Right cardiac atrium (tissue), 5 donors: ENCODE measurements around the gene CNPY3. TPM values are rescaled to one million over a fixed set of nuclear protein-coding genes. Genes with fewer than 3 reads are reported as not detected.
A peak's percentile ranks its signal among the peaks of the same experiment; 100 is the strongest.
"Not testable (repeated sequence)": the region's sequence is repeated elsewhere in the genome, so short reads cannot be mapped to it uniquely, and the experiment has no call there.

Source experiments
- ATAC-seq, 2 donors: fragments of 200-7000 bp; cut with Tn5 transposase; one replicate each; pipeline versions ENCODE4 v1.8.0 to v1.9.1; 2020; ENCODE audit warnings: moderate library complexity in 2 of 2, mild to moderate bottlenecking in 1 of 2
- DNase-seq, 3 donors: peaks; one replicate each; pipeline ENCODE4 v3.0.0-alpha.2; 2020
- H3K27ac ChIP-seq: one replicate; pipeline ENCODE4 v1.5.1; 2013; ENCODE audit warnings: mild to moderate bottlenecking, low read length, control low read depth, moderate library complexity
- H3K27me3 ChIP-seq: one replicate; pipeline ENCODE4 v1.6.1; 2013; ENCODE audit not compliant: control insufficient read depth, insufficient read depth
- H3K4me1 ChIP-seq: one replicate; pipeline ENCODE4 v1.6.1; 2013; ENCODE audit warnings: low read length; ENCODE audit not compliant: control insufficient read depth, insufficient read depth
- H3K4me3 ChIP-seq: one replicate; pipeline ENCODE4 v1.5.1; 2013; ENCODE audit warnings: low read length, control low read depth
- H3K9me3 ChIP-seq: one replicate; pipeline ENCODE4 v1.6.1; 2013; ENCODE audit warnings: low read length; ENCODE audit not compliant: control insufficient read depth
- WGBS: extraction: QIAGEN DNeasy Blood & Tissue Kit; methylation state at CpG from one replicate; pipeline ENCODE4 v1.1.7; 2013; 5-methylcytosine and 5-hydroxymethylcytosine counted together
- intact Hi-C, 4 donors: fragments of 100-400 bp; cut with DNase I; formaldehyde crosslinking; loops; one replicate each; pipeline versions ENCODE4 v1.11.0 to v1.14.0; 2022 to 2023
- polyA plus RNA-seq: library from polyadenylated mRNA; stranded (reverse); fragments of 200-250 nt; gene quantifications from one replicate; pipeline ENCODE4 v1.2.3, GENCODE V29; 2013
- total RNA-seq, 4 donors: library from RNA; stranded (reverse); fragmentation: NEBNext Ultra II Directional; extraction: Animal tissue kit (Norgen Biotek cat#: 25700); gene quantifications; one replicate each; pipeline ENCODE4 v1.2.1, GENCODE V29; 2021
- donor health status: healthy with polysubstance abuse.
- donor health status: DM: no; HTN: yes; CAD: no.
- donor health status: DM: no; HTN: no; CAD: no.
- donor health status: DM: no; HTN: yes; CAD: no; lungs with severe emphysema.
- donor health status: DM: yes; HTN: yes; CAD: no.

CNPY3 gene
- total and polyA plus RNA-seq, 5 donors: 19.2 to 32.4 (median 27.0) TPM

DNA sequence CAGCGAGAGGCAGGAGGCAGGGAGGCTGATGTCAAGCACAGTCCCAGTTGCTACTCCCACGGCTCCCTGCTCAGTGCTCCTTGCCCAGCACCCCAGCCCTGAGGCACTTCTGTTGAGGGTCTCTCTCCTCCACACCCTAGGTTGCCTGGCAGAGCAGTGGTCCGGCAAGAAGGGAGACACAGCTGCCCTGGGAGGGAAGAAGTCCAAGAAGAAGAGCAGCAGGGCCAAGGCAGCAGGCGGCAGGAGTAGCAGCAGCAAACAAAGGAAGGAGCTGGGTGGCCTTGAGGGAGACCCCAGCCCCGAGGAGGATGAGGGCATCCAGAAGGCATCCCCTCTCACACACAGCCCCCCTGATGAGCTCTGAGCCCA is 9.1 kb downstream of the CNPY3 start:
- WGBS: 86% methylated on average over 5 of the region's 5 CpGs
- H3K27me3 ChIP-seq: no peaks in the 10 kb centered on the region
- peak in 1 of 3 donors; percentile 11 for DNase-seq
- H3K9me3 ChIP-seq: no peaks in the 10 kb centered on the region
- ATAC-seq: no peak
- intact Hi-C loops: no loop called here
- no peak overlapping the region for H3K4me3 ChIP-seq
- H3K27ac ChIP-seq: no peak overlapping the region
- H3K4me1 ChIP-seq: no peaks in the 10 kb centered on the region

DNA sequence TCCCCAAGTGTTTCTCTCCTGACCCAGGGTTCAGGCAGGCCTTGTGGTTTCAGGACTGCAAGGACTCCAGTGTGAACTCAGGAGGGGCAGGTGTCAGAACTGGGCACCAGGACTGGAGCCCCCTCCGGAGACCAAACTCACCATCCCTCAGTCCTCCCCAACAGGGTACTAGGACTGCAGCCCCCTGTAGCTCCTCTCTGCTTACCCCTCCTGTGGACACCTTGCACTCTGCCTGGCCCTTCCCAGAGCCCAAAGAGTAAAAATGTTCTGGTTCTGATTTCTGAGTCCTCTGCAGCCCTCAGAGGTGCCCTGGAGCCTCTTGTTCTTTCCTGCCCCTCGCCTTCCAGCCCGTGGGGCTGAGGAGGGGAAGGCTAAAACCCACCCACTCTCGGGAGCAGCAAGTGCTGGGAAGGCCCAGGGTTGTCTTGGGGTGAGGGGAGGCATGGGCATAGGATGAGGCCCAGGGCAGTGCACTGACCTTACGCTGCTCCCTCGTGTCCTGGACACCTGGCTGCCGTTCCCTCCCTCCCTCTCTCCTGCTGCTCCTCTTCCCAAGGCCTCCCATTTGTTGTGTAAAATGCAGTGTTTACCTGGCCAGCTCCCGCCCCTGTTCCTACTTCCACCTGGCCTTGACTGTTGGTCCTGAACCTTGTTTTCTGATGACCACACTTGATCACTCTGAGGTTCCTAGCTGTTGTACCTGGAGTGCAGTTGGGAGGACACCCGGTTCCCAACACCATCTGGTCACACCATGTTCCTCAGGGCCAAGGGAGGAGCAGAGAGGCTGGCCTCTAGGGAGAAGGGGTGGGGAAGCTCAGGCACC is 9.9 kb downstream of the CNPY3 start:
- H3K4me3 ChIP-seq: no peak overlapping the region
- no peak overlapping the region for H3K27ac ChIP-seq
- H3K9me3 ChIP-seq: no peaks in the 10 kb centered on the region
- H3K27me3 ChIP-seq: no peaks in the 10 kb centered on the region
- DNase-seq (peak in 1 of 3 donors; percentile 28), ATAC-seq (peak; percentile 31 to 34)
- intact Hi-C loops: no loop called here
- no peaks in the 10 kb centered on the region for H3K4me1 ChIP-seq
- 82% methylated on average over 9 of the region's 9 CpGs for WGBS

DNA sequence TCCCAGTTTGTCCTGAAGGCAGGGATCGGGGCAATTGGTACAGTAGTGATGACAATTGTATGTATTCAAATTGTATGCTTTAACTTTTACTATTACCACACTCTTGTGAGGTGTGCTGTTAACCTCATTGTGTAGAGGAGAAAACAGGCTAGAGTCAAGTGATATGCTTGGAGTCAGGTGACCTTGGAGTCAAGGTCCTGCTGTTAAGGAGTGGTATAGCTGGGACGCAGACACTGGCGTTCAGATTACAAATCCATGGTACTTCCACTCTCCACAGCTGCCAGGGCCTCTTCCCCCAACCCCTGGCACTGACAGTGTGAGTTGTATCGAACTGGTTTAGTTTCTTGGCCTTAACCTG is 10.5 kb downstream of the CNPY3 start:
- Histone ChIP-seq H3K4me1 (no peaks in the 10 kb centered on the region), H3K9me3 (no peaks in the 10 kb centered on the region), H3K27ac (no peak overlapping the region), H3K4me3 (no peak overlapping the region), H3K27me3 (no peaks in the 10 kb centered on the region)
- DNase-seq: no peak
- 73% methylated on average over 4 of the region's 4 CpGs for WGBS
- intact Hi-C loops: no loop called here
- ATAC-seq: no peak

- DNase-seq (peak in 1 of 3 donors; percentile 16), ATAC-seq (peak in 1 of 2 donors; percentile 12)
- WGBS: 93% methylated on average over 6 of the region's 6 CpGs
- intact Hi-C loops: no loop called here
- no peaks in the 10 kb centered on the region for H3K4me1 ChIP-seq
- H3K27ac ChIP-seq: no peak overlapping the region
- H3K27me3 ChIP-seq: no peaks in the 10 kb centered on the region
- no peaks in the 10 kb centered on the region for H3K9me3 ChIP-seq
- no peak overlapping the region for H3K4me3 ChIP-seq
Observed at GRCh38 chr6:42940493-42941045, 11.3 kb downstream of the CNPY3 start.

DNA sequence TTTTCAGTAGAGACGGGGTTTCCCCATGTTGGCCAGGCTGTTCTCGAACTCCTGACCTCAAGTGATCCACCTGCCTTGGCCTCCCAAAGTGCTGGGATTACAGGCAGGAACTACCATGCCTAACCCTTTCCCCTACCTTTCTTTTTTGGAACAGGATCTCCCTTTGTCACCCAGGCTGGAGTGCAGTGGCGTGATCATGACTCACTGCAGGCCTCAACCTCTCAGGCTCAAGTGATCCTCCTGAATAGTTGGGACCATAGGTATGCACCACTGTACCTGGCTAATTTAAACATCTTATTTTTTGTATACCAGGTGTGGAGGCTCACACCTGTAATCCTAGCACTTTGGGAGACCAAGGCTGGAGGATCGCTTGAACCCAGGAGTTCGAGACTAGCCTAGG is 12.1 kb downstream of the CNPY3 start:
- H3K27ac ChIP-seq, H3K9me3 ChIP-seq, ATAC-seq, DNase-seq, H3K4me1 ChIP-seq, H3K4me3 ChIP-seq, intact Hi-C loops, H3K27me3 ChIP-seq: not testable (repeated sequence)
- 98% methylated on average over 5 of the region's 5 CpGs for WGBS

DNA sequence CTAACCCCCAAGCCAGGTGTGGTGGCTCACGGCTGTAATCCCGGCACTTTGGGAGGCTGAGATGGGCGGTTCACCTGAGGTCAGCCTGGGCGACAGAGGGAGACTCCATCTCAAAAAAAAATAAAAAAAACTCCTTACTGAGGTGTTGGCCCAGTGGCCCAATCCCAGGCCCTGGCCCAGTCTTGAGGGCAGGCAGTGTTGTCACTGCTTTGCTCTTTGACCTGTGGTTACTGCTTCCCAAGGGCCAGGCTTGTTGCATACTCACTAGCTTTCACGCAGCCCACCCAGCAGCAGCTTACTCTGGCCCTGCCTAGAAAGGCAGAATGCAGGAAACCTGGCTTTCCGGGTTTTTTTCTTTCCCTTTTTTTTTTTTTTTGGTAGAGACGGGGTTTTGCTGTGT is 13.2 kb downstream of the CNPY3 start:
- no peaks in the 10 kb centered on the region for H3K4me1 ChIP-seq
- H3K27ac ChIP-seq: no peak overlapping the region
- no peak overlapping the region for H3K4me3 ChIP-seq
- no peaks in the 10 kb centered on the region for H3K9me3 ChIP-seq
- 72% methylated on average over 7 of the region's 7 CpGs for WGBS
- H3K27me3 ChIP-seq: no peaks in the 10 kb centered on the region
- peak in 1 of 3 donors; percentile 20 for DNase-seq
- intact Hi-C loops: no loop called here
- no peak for ATAC-seq

GRCh38 chr6:42947950-42948349 is 18.7 kb downstream of the CNPY3 start:
- H3K4me3 ChIP-seq: no peak overlapping the region
- intact Hi-C loops: no loop called here
- H3K27ac ChIP-seq: no peak overlapping the region
- ATAC-seq (peak in 1 of 2 donors; percentile 18), DNase-seq (no peak)
- H3K27me3 ChIP-seq: no peaks in the 10 kb centered on the region
- no peaks in the 10 kb centered on the region for H3K9me3 ChIP-seq
- H3K4me1 ChIP-seq: no peaks in the 10 kb centered on the region

DNA sequence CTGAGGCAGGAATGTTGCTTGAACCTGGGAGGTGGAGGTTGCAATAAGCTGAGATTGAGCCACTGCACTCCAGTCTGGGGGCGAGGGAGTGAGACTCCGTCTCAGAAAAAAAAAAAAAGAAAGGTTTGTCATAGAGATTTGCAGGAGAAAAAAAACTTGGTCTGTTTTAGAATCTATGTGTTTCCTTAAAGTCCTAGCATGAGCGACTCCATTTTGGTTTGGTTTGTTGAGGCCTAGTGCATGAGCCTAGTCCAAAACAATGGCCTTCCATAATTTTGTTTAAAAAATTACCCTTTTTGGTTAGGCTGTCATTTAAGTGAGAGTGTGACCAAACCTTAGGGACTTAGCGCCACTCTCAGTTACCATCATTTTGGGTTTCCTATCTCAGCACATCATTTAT is 23.1 kb downstream of the CNPY3 start:
- Histone ChIP-seq H3K4me3 (no peak overlapping the region), H3K9me3 (no peaks in the 10 kb centered on the region), H3K27me3 (no peaks in the 10 kb centered on the region), H3K27ac (no peak overlapping the region), H3K4me1 (no peaks in the 10 kb centered on the region)
- ATAC-seq (no peak), DNase-seq (no peak)
- WGBS: 91% methylated on average over 4 of the region's 4 CpGs
- intact Hi-C loops: no loop called here

DNA sequence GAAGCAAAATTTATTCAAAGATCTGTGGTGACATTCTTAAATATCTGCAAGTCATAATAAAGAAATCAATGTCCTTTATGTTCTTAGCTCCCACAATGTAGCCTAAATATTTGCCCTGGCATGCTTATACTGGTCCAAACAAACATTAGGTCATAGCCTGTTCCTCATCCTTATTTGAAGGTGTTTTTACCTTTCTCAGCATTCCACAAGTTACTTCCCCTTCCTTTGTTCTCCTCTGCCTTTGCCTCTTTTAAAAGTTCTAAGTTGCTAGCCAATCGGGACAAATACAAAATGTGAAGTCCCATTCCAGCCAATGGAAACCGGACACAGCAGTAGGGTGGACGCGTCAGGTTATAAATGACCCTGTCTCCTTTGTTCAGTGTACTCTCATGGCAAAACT is 25.1 kb downstream of the CNPY3 start:
- H3K4me3 ChIP-seq, H3K4me1 ChIP-seq, H3K9me3 ChIP-seq, H3K27me3 ChIP-seq, DNase-seq, H3K27ac ChIP-seq, ATAC-seq, intact Hi-C loops: not testable (repeated sequence)
- 92% methylated on average over 4 of the region's 4 CpGs for WGBS

GRCh38 chr6:42958125-42958524 is 28.8 kb downstream of the CNPY3 start:
- 86% methylated on average over 8 of the region's 8 CpGs for WGBS
- ATAC-seq (no peak), DNase-seq (no peak)
- H3K9me3 ChIP-seq: no peaks in the 10 kb centered on the region
- no peak overlapping the region for H3K27ac ChIP-seq
- H3K4me1 ChIP-seq: no peaks in the 10 kb centered on the region
- no peaks in the 10 kb centered on the region for H3K27me3 ChIP-seq
- no peak overlapping the region for H3K4me3 ChIP-seq
- intact Hi-C loops: no loop called here

GRCh38 chr6:42959917-42960242 is 30.6 kb downstream of the CNPY3 start:
- H3K27ac ChIP-seq: no peak overlapping the region
- ATAC-seq: peak in 1 of 2 donors; percentile 24
- DNase-seq: no peak
- H3K4me3 ChIP-seq: peak overlapping the region; percentile 29
- 23% methylated on average over 13 of the region's 13 CpGs for WGBS
- no peaks in the 10 kb centered on the region for H3K4me1 ChIP-seq
- no peaks in the 10 kb centered on the region for H3K9me3 ChIP-seq
- intact Hi-C loops: no loop called here
- no peaks in the 10 kb centered on the region for H3K27me3 ChIP-seq
